Measurements from ENCODE around the gene SNAPC2. TPM values are rescaled to one million over a fixed set of nuclear protein-coding genes. Genes with fewer than 3 reads are reported as not detected.

SNAPC2 gene
- total RNA-seq, 1 donor from 2014 or later: 15.2 TPM

DNA sequence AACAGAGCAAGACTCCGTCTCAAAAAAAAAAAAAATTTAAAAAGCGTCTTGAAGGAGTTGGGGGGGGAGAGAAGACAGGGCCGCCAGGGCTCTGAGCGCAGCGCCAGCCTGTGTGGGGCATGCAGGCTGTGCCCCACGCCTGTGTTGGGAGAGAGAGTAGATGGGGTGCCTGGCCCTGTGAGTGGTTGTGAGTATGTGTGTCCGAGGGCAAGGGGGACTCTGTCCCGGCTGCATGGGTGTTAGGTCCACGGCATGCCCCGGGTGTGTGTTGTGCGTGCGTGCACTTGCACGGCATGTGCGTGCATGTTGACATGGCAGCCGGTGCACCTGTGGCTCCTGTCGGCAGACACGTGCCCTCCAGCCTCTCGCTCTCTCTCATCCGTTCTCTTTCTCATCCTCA is 13.0 kb upstream of the SNAPC2 start:
- Mint-ChIP-seq H3K27ac (ENCODE audit: unreplicated experiment) (no peak overlapping the region), H3K4me3 (ENCODE audit: unreplicated experiment) (no peak overlapping the region), H3K9me3 (ENCODE audit: unreplicated experiment) (peaks cover 2% of the 10 kb centered on the region), H3K27me3 (ENCODE audit: low read depth, unreplicated experiment) (no peaks in the 10 kb centered on the region), H3K4me1 (ENCODE audit: low read depth, unreplicated experiment) (peaks cover 5% of the 10 kb centered on the region), H3K36me3 (ENCODE audit: low read depth, unreplicated experiment) (peaks cover 3% of the 10 kb centered on the region)
- H3K9me3 ChIP-seq (ENCODE audit: insufficient read depth, low read depth, low read length): no peaks in the 10 kb centered on the region
- no peak overlapping the region for H3K4me3 ChIP-seq (ENCODE audit: insufficient read depth, low read depth, low read length)
- peaks cover 49% of the 10 kb centered on the region for H4K20me1 ChIP-seq (ENCODE audit: insufficient read depth, low read length)
- no peaks in the 10 kb centered on the region for H3K36me3 ChIP-seq (ENCODE audit: insufficient read depth, low read length)
- peaks cover 45% of the 10 kb centered on the region for H3K79me2 ChIP-seq (ENCODE audit: insufficient read depth, low read length)
- peaks cover 21% of the 10 kb centered on the region for H3K4me1 ChIP-seq (ENCODE audit: insufficient read depth, low read length)
- no peak overlapping the region for H2AFZ ChIP-seq (ENCODE audit: low read depth, low read length)
- FAIRE-seq (no peak), DNase-seq (ENCODE audit: low read depth) (no peak)
- no peaks in the 10 kb centered on the region for H3K27me3 ChIP-seq (ENCODE audit: insufficient read depth, low read length)
- no peak overlapping the region for H3K9ac ChIP-seq (ENCODE audit: low read length)
- H3K4me2 ChIP-seq (ENCODE audit: low read length): no peak overlapping the region
- no peak overlapping the region for H3K27ac ChIP-seq (ENCODE audit: low read depth, low read length)
- TF ChIP-seq EZH2 (IDR thresholded peaks at IDR 0.05; ENCODE audit: insufficient read depth, low read length): no peak
- TF ChIP-seq, protein P1, sequence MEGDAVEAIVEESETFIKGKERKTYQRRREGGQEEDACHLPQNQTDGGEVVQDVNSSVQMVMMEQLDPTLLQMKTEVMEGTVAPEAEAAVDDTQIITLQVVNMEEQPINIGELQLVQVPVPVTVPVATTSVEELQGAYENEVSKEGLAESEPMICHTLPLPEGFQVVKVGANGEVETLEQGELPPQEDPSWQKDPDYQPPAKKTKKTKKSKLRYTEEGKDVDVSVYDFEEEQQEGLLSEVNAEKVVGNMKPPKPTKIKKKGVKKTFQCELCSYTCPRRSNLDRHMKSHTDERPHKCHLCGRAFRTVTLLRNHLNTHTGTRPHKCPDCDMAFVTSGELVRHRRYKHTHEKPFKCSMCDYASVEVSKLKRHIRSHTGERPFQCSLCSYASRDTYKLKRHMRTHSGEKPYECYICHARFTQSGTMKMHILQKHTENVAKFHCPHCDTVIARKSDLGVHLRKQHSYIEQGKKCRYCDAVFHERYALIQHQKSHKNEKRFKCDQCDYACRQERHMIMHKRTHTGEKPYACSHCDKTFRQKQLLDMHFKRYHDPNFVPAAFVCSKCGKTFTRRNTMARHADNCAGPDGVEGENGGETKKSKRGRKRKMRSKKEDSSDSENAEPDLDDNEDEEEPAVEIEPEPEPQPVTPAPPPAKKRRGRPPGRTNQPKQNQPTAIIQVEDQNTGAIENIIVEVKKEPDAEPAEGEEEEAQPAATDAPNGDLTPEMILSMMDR (IDR thresholded peaks at IDR 0.05; ENCODE audit: insufficient read depth, low read depth, low read length): no peak

DNA sequence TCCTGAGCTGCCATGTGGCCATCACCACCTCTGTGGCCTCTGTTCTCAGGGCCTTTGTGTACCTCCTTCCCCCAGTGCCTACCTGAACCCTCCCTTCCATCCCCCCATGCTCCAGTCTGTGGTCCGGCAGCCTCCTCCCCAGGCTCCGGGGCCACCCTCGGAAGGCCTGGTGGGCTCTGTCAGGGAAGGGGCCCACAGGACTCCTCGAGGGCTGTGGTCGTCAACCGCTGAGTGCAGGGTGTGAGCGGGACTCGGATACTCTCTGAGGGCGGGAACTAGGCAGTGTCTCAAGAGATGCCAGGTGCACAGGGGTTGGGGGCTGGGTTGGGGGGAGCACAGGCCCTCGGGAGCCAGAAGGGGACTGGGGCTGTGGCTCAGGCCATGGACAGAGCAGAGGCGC is 12.6 kb upstream of the SNAPC2 start:
- no peak overlapping the region for H3K27ac Mint-ChIP-seq (ENCODE audit: unreplicated experiment)
- Histone ChIP-seq H3K4me2 (ENCODE audit: low read length) (no peak overlapping the region), H3K36me3 (ENCODE audit: insufficient read depth, low read length) (no peaks in the 10 kb centered on the region), H3K4me1 (ENCODE audit: insufficient read depth, low read length) (peaks cover 20% of the 10 kb centered on the region), H4K20me1 (ENCODE audit: insufficient read depth, low read length) (peaks cover 49% of the 10 kb centered on the region), H3K27ac (ENCODE audit: low read depth, low read length) (no peak overlapping the region), H3K27me3 (ENCODE audit: insufficient read depth, low read length) (no peaks in the 10 kb centered on the region), H2AFZ (ENCODE audit: low read depth, low read length) (no peak overlapping the region), H3K4me3 (ENCODE audit: insufficient read depth, low read depth, low read length) (no peak overlapping the region), H3K9ac (ENCODE audit: low read length) (no peak overlapping the region), H3K79me2 (ENCODE audit: insufficient read depth, low read length) (peaks cover 45% of the 10 kb centered on the region), H3K9me3 (ENCODE audit: insufficient read depth, low read depth, low read length) (no peaks in the 10 kb centered on the region)
- H3K4me1 Mint-ChIP-seq (ENCODE audit: low read depth, unreplicated experiment): peaks cover 5% of the 10 kb centered on the region
- TF ChIP-seq EZH2 (IDR thresholded peaks at IDR 0.05; ENCODE audit: insufficient read depth, low read length): no peak
- TF ChIP-seq, protein P1 (IDR thresholded peaks at IDR 0.05; ENCODE audit: insufficient read depth, low read depth, low read length): no peak
- DNase-seq (ENCODE audit: low read depth) (no peak), FAIRE-seq (no peak)
- H3K4me3 Mint-ChIP-seq (ENCODE audit: unreplicated experiment): no peak overlapping the region
- H3K36me3 Mint-ChIP-seq (ENCODE audit: low read depth, unreplicated experiment): peaks cover 3% of the 10 kb centered on the region
- H3K27me3 Mint-ChIP-seq (ENCODE audit: low read depth, unreplicated experiment): no peaks in the 10 kb centered on the region
- H3K9me3 Mint-ChIP-seq (ENCODE audit: unreplicated experiment): peaks cover 2% of the 10 kb centered on the region

DNA sequence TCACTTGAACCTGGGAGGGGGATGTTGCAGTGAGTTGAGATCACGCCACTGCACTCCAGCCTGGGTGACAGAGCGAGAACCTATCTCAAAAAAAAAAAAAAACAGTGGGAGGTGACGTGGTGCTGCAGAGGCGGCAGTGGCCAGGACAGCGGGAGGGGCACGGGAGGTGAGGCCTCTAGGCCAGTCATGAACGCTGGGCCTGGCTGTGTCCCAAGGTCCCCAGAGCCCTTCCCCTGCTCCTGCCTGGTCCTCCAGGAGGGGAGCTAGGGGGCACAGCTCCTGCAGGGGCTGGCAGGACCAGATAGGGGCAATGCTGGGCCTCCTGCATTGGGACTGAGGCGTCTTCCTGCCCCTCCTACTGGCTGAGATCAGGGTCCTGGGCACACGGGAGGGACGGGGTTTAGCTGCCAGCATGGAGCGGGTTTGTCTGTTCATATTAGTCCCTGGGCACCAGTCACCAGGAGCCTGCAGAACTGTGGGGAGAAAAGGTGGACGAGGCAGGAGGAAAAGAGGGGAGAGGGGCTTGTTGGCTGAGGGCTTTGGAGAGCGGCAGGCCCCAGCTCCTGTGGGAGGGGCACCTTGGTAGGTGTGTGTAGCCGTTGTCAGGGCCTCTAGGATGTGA is 11.9 kb upstream of the SNAPC2 start:
- Mint-ChIP-seq H3K27ac (ENCODE audit: unreplicated experiment) (no peak overlapping the region), H3K9me3 (ENCODE audit: unreplicated experiment) (peaks cover 2% of the 10 kb centered on the region), H3K4me3 (ENCODE audit: unreplicated experiment) (no peak overlapping the region), H3K27me3 (ENCODE audit: low read depth, unreplicated experiment) (no peaks in the 10 kb centered on the region), H3K36me3 (ENCODE audit: low read depth, unreplicated experiment) (peaks cover 3% of the 10 kb centered on the region), H3K4me1 (ENCODE audit: low read depth, unreplicated experiment) (peaks cover 5% of the 10 kb centered on the region)
- Histone ChIP-seq H2AFZ (ENCODE audit: low read depth, low read length) (no peak overlapping the region), H3K27me3 (ENCODE audit: insufficient read depth, low read length) (no peaks in the 10 kb centered on the region), H3K9ac (ENCODE audit: low read length) (no peak overlapping the region), H4K20me1 (ENCODE audit: insufficient read depth, low read length) (peaks cover 49% of the 10 kb centered on the region), H3K9me3 (ENCODE audit: insufficient read depth, low read depth, low read length) (no peaks in the 10 kb centered on the region), H3K4me3 (ENCODE audit: insufficient read depth, low read depth, low read length) (no peak overlapping the region), H3K36me3 (ENCODE audit: insufficient read depth, low read length) (no peaks in the 10 kb centered on the region), H3K4me2 (ENCODE audit: low read length) (no peak overlapping the region), H3K4me1 (ENCODE audit: insufficient read depth, low read length) (peaks cover 14% of the 10 kb centered on the region), H3K79me2 (ENCODE audit: insufficient read depth, low read length) (peaks cover 42% of the 10 kb centered on the region), H3K27ac (ENCODE audit: low read depth, low read length) (no peak overlapping the region)
- FAIRE-seq: no peak
- DNase-seq (ENCODE audit: low read depth): no peak
- TF ChIP-seq EZH2 (IDR thresholded peaks at IDR 0.05; ENCODE audit: insufficient read depth, low read length): no peak
- TF ChIP-seq, protein P1 (IDR thresholded peaks at IDR 0.05; ENCODE audit: insufficient read depth, low read depth, low read length): no peak

All from astrocyte (in vitro differentiated cells and primary cell).